HEK293 (cell line): ENCODE results near the gene CASP3.

Experiments used
- CTCF ChIA-PET: fragments of 350-600 bp; formaldehyde crosslinking; extraction: SDS; loops from one replicate; lab custom pipeline; 2021; ENCODE audit warnings: antibody characterized with exemption; lab: Yijun Ruan, JAX
- POLR2A ChIA-PET: fragments of 300-600 bp; formaldehyde crosslinking; extraction: SDS; loops from one replicate; lab custom pipeline; 2020; ENCODE audit warnings: antibody characterized with exemption, inconsistent platforms; lab: Yijun Ruan, JAX
- H3K27ac ChIP-seq: fragments of 200-500 bp; sonication (Bioruptor generic); 2 replicates; pipeline ENCODE4 v1.5.1; 2014; ENCODE audit warnings: low read depth, low read length, control low read depth, inconsistent platforms; ENCODE audit errors: extremely low read depth
- H3K36me3 ChIP-seq, 2 experiments: fragments of 200-500 bp in 1 of 2; sonication (Bioruptor generic) in 1 of 2; 1 replicate in 1 of 2; 2 replicates in 1 of 2; pipeline ENCODE4 v1.5.1; 2014 to 2017; ENCODE audit warnings: inconsistent platforms in 2 of 2, low read length in 2 of 2; ENCODE audit not compliant: control insufficient read depth in 2 of 2, insufficient read depth in 1 of 2
- H3K4me1 ChIP-seq: fragments of 200-500 bp; sonication (Bioruptor generic); 2 replicates; pipeline ENCODE4 v1.5.1; 2014; ENCODE audit warnings: mild to moderate bottlenecking, low read length, inconsistent platforms; ENCODE audit not compliant: control insufficient read depth, insufficient read depth
- H3K4me3 ChIP-seq: 2 replicates; pipeline ENCODE4 v1.5.1; 2011; ENCODE audit warnings: low read depth, mild to moderate bottlenecking, control low read depth, low read length, moderate library complexity
- H3K9me3 ChIP-seq: fragments of 200-500 bp; sonication (Bioruptor generic); 2 replicates; pipeline ENCODE4 v1.5.1; 2014; ENCODE audit warnings: low read depth, low read length, inconsistent platforms; ENCODE audit not compliant: control insufficient read depth, insufficient read depth
- GLIS1 ChIP-seq: fragments of 450-650 bp; formaldehyde crosslinking; IDR thresholded peaks from 2 replicates; pipeline ENCODE4 v1.5.1; 2016; ENCODE audit warnings: missing biosample characterization, missing genetic modification characterization
- WT1 ChIP-seq: fragments of 450-650 bp; formaldehyde crosslinking; IDR thresholded peaks from 2 replicates; pipeline ENCODE4 v1.5.1; 2016; ENCODE audit warnings: missing biosample characterization, missing genetic modification characterization
- ZBTB48 ChIP-seq: fragments of 450-650 bp; formaldehyde crosslinking; IDR thresholded peaks from 2 replicates; pipeline ENCODE4 v1.5.1; 2016; ENCODE audit warnings: missing biosample characterization, missing genetic modification characterization
- ZFP41 ChIP-seq: fragments of 450-650 bp; formaldehyde crosslinking; IDR thresholded peaks from 2 replicates; pipeline ENCODE4 v1.5.1; 2016; ENCODE audit warnings: missing biosample characterization, missing genetic modification characterization, borderline replicate concordance
- ZNF114 ChIP-seq: fragments of 450-650 bp; formaldehyde crosslinking; IDR thresholded peaks from 2 replicates; pipeline ENCODE4 v1.5.0; 2017; ENCODE audit warnings: missing biosample characterization, missing genetic modification characterization
- ZNF404 ChIP-seq: fragments of 450-650 bp; formaldehyde crosslinking; IDR thresholded peaks from 2 replicates; pipeline ENCODE4 v1.5.1; 2017; ENCODE audit warnings: missing biosample characterization, missing genetic modification characterization
- ZNF416 ChIP-seq: fragments of 450-650 bp; formaldehyde crosslinking; IDR thresholded peaks from 2 replicates; pipeline ENCODE4 v1.5.1; 2016; ENCODE audit warnings: missing biosample characterization, missing genetic modification characterization
- ZNF514 ChIP-seq: fragments of 450-650 bp; formaldehyde crosslinking; IDR thresholded peaks from 2 replicates; pipeline ENCODE4 v1.5.1; 2016; ENCODE audit warnings: missing biosample characterization, missing genetic modification characterization
- ZNF529 ChIP-seq: fragments of 450-650 bp; formaldehyde crosslinking; IDR thresholded peaks from 2 replicates; pipeline ENCODE4 v1.5.1; 2017; ENCODE audit warnings: missing genetic modification characterization, missing biosample characterization; ENCODE audit not compliant: insufficient replicate concordance
- ZNF548 ChIP-seq: fragments of 450-650 bp; formaldehyde crosslinking; IDR thresholded peaks from 2 replicates; pipeline ENCODE4 v1.5.1; 2016; ENCODE audit warnings: missing biosample characterization, missing genetic modification characterization
- ZNF747 ChIP-seq: fragments of 450-650 bp; formaldehyde crosslinking; IDR thresholded peaks from 2 replicates; pipeline ENCODE4 v1.5.1; 2016; ENCODE audit warnings: missing biosample characterization, missing genetic modification characterization
- ZNF776 ChIP-seq: fragments of 450-650 bp; formaldehyde crosslinking; IDR thresholded peaks from 2 replicates; pipeline ENCODE4 v1.5.0; 2017; ENCODE audit warnings: missing biosample characterization, missing genetic modification characterization, borderline replicate concordance
- ZNF791 ChIP-seq: fragments of 450-650 bp; formaldehyde crosslinking; IDR thresholded peaks from 2 replicates; pipeline ENCODE4 v1.5.1; 2016; ENCODE audit warnings: missing biosample characterization, missing genetic modification characterization
- ZNF843 ChIP-seq: fragments of 450-650 bp; formaldehyde crosslinking; IDR thresholded peaks from 2 replicates; pipeline ENCODE4 v1.5.1; 2016; ENCODE audit warnings: missing biosample characterization, missing genetic modification characterization
- ZSCAN30 ChIP-seq: fragments of 450-650 bp; IDR thresholded peaks from 2 replicates; pipeline ENCODE4 v1.5.1; 2018; ENCODE audit warnings: missing biosample characterization, mild to moderate bottlenecking, missing genetic modification characterization, moderate library complexity
- TF ChIP-seq, protein P1 (sequence below): fragments of 450-650 bp; formaldehyde crosslinking; IDR thresholded peaks from 2 replicates; pipeline ENCODE4 v1.5.1; 2017; ENCODE audit warnings: missing biosample characterization, missing genetic modification characterization
- TF ChIP-seq, protein P2 (sequence below): fragments of 450-650 bp; formaldehyde crosslinking; IDR thresholded peaks from 2 replicates; pipeline ENCODE4; 2016; ENCODE audit warnings: missing biosample characterization, missing genetic modification characterization
- TF ChIP-seq, protein P3 (sequence below): fragments of 450-650 bp; formaldehyde crosslinking; IDR thresholded peaks from 2 replicates; pipeline ENCODE4 v1.5.1; 2016; ENCODE audit warnings: missing biosample characterization, missing genetic modification characterization, low read depth
- TF ChIP-seq, protein P4 (sequence below): IDR thresholded peaks from 2 replicates; pipeline ENCODE4 v1.6.1; 2011; ENCODE audit warnings: mild to moderate bottlenecking, low read depth, low read length, borderline replicate concordance
- TF ChIP-seq, protein P5 (sequence below): fragments of 450-650 bp; formaldehyde crosslinking; IDR thresholded peaks from 2 replicates; pipeline ENCODE4 v1.5.1; 2016; ENCODE audit warnings: missing biosample characterization, missing genetic modification characterization

Gene CASP3

DNA sequence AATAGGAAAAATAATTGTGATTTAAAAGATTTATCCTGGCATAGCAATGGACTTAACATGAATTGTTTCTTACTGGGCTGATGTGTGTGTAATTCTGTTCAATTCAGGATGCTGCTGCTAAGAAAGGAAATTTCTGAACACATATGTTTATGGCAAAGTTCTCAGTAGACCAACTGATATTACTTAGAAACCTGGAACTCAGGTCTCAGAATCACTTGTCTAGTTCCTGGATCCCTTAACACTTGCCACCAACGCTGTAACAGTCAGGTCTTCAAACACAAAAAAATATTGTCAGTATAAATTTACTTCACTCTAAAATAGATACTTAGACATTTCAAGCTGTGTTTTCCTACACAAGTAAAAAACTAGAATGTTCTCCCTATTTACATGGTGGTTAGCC, 5.5 kb downstream of the CASP3 start:
- H3K4me3 ChIP-seq, result no peak overlapping the region
- TF ChIP-seq, protein P1, sequence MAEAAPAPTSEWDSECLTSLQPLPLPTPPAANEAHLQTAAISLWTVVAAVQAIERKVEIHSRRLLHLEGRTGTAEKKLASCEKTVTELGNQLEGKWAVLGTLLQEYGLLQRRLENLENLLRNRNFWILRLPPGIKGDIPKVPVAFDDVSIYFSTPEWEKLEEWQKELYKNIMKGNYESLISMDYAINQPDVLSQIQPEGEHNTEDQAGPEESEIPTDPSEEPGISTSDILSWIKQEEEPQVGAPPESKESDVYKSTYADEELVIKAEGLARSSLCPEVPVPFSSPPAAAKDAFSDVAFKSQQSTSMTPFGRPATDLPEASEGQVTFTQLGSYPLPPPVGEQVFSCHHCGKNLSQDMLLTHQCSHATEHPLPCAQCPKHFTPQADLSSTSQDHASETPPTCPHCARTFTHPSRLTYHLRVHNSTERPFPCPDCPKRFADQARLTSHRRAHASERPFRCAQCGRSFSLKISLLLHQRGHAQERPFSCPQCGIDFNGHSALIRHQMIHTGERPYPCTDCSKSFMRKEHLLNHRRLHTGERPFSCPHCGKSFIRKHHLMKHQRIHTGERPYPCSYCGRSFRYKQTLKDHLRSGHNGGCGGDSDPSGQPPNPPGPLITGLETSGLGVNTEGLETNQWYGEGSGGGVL (tag by site-specific recombination), result no peak
- no peaks in the 10 kb centered on the region for H3K9me3 ChIP-seq
- ChIA-PET POLR2A (no interaction called here), CTCF (no interaction called here)
- peaks cover 24% of the 10 kb centered on the region for H3K4me1 ChIP-seq
- H3K36me3 ChIP-seq, result peaks cover 0 to 23% of the 10 kb centered on the region in 2 experiments; a peak in 2 of 3 replicates
- H3K27ac ChIP-seq, result peak overlapping the region; percentile 26

DNA sequence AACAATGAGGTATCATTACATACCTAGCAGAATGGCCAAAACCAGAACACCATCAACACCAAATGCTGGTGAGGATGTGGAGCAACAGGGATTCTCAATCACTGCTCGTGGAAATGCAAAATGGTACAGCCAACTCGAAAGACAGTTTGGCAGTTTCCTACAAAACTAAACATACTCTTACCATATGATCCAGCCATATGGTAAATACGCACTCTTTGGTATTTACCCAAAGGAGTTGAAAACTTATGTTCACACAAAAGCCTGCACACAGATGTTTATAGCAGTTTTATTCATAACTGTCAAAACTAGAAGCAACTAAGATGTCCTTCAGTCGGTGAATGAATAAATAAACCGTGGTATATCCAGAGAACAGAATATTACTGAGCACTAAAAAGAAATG, 7.8 kb downstream of the CASP3 start:
- Histone ChIP-seq H3K27ac (no peak overlapping the region), H3K9me3 (no peaks in the 10 kb centered on the region), H3K4me3 (no peak overlapping the region), H3K36me3 (peaks cover 9 to 34% of the 10 kb centered on the region in 2 experiments; a peak in 2 of 3 replicates), H3K4me1 (peaks cover 12% of the 10 kb centered on the region)
- POLR2A ChIA-PET, result no interaction called here
- CTCF ChIA-PET, result no interaction called here
- TF ChIP-seq ZNF114 (tag by site-specific recombination) (no peak), WT1 (tag by site-specific recombination) (no peak), ZNF529 (no peak)
- TF ChIP-seq, protein P2, sequence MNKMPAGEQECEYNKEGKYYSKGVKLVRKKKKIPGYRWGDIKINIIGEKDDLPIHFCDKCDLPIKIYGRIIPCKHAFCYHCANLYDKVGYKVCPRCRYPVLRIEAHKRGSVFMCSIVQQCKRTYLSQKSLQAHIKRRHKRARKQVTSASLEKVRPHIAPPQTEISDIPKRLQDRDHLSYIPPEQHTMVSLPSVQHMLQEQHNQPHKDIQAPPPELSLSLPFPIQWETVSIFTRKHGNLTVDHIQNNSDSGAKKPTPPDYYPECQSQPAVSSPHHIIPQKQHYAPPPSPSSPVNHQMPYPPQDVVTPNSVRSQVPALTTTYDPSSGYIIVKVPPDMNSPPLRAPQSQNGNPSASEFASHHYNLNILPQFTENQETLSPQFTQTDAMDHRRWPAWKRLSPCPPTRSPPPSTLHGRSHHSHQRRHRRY, result no peak

DNA sequence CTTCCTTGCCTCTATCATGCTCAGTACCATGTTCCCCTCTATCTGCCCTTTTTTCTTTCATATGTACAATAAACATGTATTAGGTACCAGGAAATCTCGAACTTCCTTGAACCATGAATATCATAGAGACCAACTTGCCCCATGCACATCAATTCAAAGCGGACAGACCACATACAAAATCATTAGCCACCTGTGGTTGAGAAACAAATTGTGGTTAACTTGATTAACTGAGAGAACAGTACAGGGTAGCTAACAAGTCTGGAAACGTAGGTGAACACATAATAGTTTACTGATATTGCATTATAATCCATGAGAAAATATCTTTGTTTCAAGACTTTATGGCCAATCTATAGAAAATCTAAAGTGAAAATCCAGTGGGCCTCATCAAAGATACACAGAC, 8.2 kb downstream of the CASP3 start:
- no peaks in the 10 kb centered on the region for H3K9me3 ChIP-seq
- H3K36me3 ChIP-seq, result peaks cover 9 to 38% of the 10 kb centered on the region in 2 experiments; a peak in 2 of 3 replicates
- H3K27ac ChIP-seq, result no peak overlapping the region
- no peak overlapping the region for H3K4me3 ChIP-seq
- H3K4me1 ChIP-seq, result peaks cover 8% of the 10 kb centered on the region
- CTCF ChIA-PET, result no interaction called here
- TF ChIP-seq, protein P3, sequence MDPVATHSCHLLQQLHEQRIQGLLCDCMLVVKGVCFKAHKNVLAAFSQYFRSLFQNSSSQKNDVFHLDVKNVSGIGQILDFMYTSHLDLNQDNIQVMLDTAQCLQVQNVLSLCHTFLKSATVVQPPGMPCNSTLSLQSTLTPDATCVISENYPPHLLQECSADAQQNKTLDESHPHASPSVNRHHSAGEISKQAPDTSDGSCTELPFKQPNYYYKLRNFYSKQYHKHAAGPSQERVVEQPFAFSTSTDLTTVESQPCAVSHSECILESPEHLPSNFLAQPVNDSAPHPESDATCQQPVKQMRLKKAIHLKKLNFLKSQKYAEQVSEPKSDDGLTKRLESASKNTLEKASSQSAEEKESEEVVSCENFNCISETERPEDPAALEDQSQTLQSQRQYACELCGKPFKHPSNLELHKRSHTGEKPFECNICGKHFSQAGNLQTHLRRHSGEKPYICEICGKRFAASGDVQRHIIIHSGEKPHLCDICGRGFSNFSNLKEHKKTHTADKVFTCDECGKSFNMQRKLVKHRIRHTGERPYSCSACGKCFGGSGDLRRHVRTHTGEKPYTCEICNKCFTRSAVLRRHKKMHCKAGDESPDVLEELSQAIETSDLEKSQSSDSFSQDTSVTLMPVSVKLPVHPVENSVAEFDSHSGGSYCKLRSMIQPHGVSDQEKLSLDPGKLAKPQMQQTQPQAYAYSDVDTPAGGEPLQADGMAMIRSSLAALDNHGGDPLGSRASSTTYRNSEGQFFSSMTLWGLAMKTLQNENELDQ (tag by site-specific recombination), result no peak
- TF ChIP-seq ZNF416 (tag by site-specific recombination), result no peak
- TF ChIP-seq, protein P4, sequence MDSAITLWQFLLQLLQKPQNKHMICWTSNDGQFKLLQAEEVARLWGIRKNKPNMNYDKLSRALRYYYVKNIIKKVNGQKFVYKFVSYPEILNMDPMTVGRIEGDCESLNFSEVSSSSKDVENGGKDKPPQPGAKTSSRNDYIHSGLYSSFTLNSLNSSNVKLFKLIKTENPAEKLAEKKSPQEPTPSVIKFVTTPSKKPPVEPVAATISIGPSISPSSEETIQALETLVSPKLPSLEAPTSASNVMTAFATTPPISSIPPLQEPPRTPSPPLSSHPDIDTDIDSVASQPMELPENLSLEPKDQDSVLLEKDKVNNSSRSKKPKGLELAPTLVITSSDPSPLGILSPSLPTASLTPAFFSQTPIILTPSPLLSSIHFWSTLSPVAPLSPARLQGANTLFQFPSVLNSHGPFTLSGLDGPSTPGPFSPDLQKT, result no peak
- no peak for TF ChIP-seq ZNF548
- TF ChIP-seq ZNF514 (tag by site-specific recombination), result no peak
- no peak for TF ChIP-seq ZNF404 (tag by site-specific recombination)
- no peak for TF ChIP-seq ZFP41 (tag by site-specific recombination)
- no peak for TF ChIP-seq ZNF791 (tag by site-specific recombination)
- TF ChIP-seq, protein P5, sequence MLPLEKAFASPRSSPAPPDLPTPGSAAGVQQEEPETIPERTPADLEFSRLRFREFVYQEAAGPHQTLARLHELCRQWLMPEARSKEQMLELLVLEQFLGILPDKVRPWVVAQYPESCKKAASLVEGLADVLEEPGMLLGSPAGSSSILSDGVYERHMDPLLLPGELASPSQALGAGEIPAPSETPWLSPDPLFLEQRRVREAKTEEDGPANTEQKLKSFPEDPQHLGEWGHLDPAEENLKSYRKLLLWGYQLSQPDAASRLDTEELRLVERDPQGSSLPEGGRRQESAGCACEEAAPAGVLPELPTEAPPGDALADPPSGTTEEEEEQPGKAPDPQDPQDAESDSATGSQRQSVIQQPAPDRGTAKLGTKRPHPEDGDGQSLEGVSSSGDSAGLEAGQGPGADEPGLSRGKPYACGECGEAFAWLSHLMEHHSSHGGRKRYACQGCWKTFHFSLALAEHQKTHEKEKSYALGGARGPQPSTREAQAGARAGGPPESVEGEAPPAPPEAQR (tag by site-specific recombination), result no peak
- no peak for TF ChIP-seq GLIS1 (tag by site-specific recombination)
- TF ChIP-seq ZNF843 (tag by site-specific recombination), result no peak
- no peak for TF ChIP-seq ZNF747 (tag by site-specific recombination)
- TF ChIP-seq ZBTB48, result no peak
- no peak for TF ChIP-seq ZNF776 (tag by site-specific recombination)
- no peak for TF ChIP-seq ZSCAN30 (tag by site-specific recombination)
- TF ChIP-seq, all 188 proteins: peak for 0
- POLR2A ChIA-PET, result no interaction called here
